Stimulated activated CD4-positive, alpha-beta T cell treated with anti-CD3 and anti-CD28 coated beads, TNF-alpha, amount 100 ng/mL, for 48 hours (primary cell): ENCODE results near the gene RBM26.

ENCODE experiments used
- DNase-seq, 3 donors: peaks; one replicate each; pipeline ENCODE4 v3.0.0-alpha.2; 2020; ENCODE audit warnings: low read depth in 3 of 3

Gene RBM26

GRCh38 chr13:79271616-79272015 lies 134.4 kb downstream of the RBM26 start:
- no peak for DNase-seq

- no peak for DNase-seq
Observed at GRCh38 chr13:79270859-79271258, 135.2 kb downstream of the RBM26 start.
